KOPT-K1 (cell line): Measurements from ENCODE around the gene MYBPC3.

Experiments
- H3K27ac ChIP-seq: fragments of 200-600 bp; sonication (generic); 2 replicates; pipeline ENCODE4 v1.5.1; 2016; ENCODE audit warnings: antibody characterized with exemption, mild to moderate bottlenecking, low read depth, low read length; ENCODE audit not compliant: poor library complexity, severe bottlenecking
- H3K36me3 ChIP-seq: fragments of 200-600 bp; sonication (generic); 2 replicates; pipeline ENCODE4 v1.5.1; 2017; ENCODE audit warnings: antibody characterized with exemption, mild to moderate bottlenecking, low read length, moderate library complexity; ENCODE audit not compliant: insufficient read depth
- H3K9me3 ChIP-seq: fragments of 200-600 bp; sonication (generic); 2 replicates; pipeline ENCODE4 v1.5.1; 2017; ENCODE audit warnings: antibody characterized with exemption, low read length, mild to moderate bottlenecking; ENCODE audit not compliant: insufficient read depth, poor library complexity, severe bottlenecking

The MYBPC3 gene

GRCh38 chr11:47355283-47356128 is 3.0 kb upstream of the MYBPC3 start:
- Histone ChIP-seq H3K36me3 (no peaks in the 10 kb centered on the region), H3K27ac (no peak overlapping the region), H3K9me3 (peaks cover 9% of the 10 kb centered on the region)

- Histone ChIP-seq H3K27ac (no peak overlapping the region), H3K36me3 (no peaks in the 10 kb centered on the region), H3K9me3 (peaks cover 9% of the 10 kb centered on the region)
Measured at GRCh38 chr11:47354913-47355282, 2.4 kb upstream of the MYBPC3 start.

GRCh38 chr11:47353978-47354774 is 1.7 kb upstream of the MYBPC3 start:
- Histone ChIP-seq H3K36me3 (no peaks in the 10 kb centered on the region), H3K27ac (no peak overlapping the region), H3K9me3 (peaks cover 9% of the 10 kb centered on the region)

- no peaks in the 10 kb centered on the region for H3K36me3 ChIP-seq
- H3K9me3 ChIP-seq, result no peaks in the 10 kb centered on the region
- no peak overlapping the region for H3K27ac ChIP-seq
Measured at GRCh38 chr11:47351156-47352126, 1.1 kb downstream of the MYBPC3 start.

GRCh38 chr11:47350315-47350714 is 2.2 kb downstream of the MYBPC3 start:
- no peaks in the 10 kb centered on the region for H3K9me3 ChIP-seq
- no peak overlapping the region for H3K27ac ChIP-seq
- no peaks in the 10 kb centered on the region for H3K36me3 ChIP-seq

GRCh38 chr11:47349521-47350095 is 2.9 kb downstream of the MYBPC3 start:
- H3K36me3 ChIP-seq, result no peaks in the 10 kb centered on the region
- H3K27ac ChIP-seq, result no peak overlapping the region
- H3K9me3 ChIP-seq, result no peaks in the 10 kb centered on the region

- H3K36me3 ChIP-seq, result no peaks in the 10 kb centered on the region
- H3K9me3 ChIP-seq, result no peaks in the 10 kb centered on the region
- no peak overlapping the region for H3K27ac ChIP-seq
Measured at GRCh38 chr11:47348859-47349258, 3.6 kb downstream of the MYBPC3 start.

- H3K9me3 ChIP-seq, result no peaks in the 10 kb centered on the region
- H3K27ac ChIP-seq, result no peak overlapping the region
Measured at GRCh38 chr11:47348131-47348802, 4.2 kb downstream of the MYBPC3 start.

GRCh38 chr11:47347137-47347536 is 5.4 kb downstream of the MYBPC3 start:
- no peaks in the 10 kb centered on the region for H3K9me3 ChIP-seq
- no peaks in the 10 kb centered on the region for H3K36me3 ChIP-seq
- no peak overlapping the region for H3K27ac ChIP-seq

More at GRCh38 chr11:47348131-47348802, 4.2 kb downstream of the MYBPC3 start:
- H3K36me3 ChIP-seq, result no peaks in the 10 kb centered on the region

GRCh38 chr11:47345890-47346563 is 6.5 kb downstream of the MYBPC3 start:
- Histone ChIP-seq H3K27ac (no peak overlapping the region), H3K36me3 (no peaks in the 10 kb centered on the region), H3K9me3 (no peaks in the 10 kb centered on the region)

GRCh38 chr11:47342854-47343253 is 9.6 kb downstream of the MYBPC3 start:
- Histone ChIP-seq H3K9me3 (no peaks in the 10 kb centered on the region), H3K27ac (no peak overlapping the region), H3K36me3 (no peaks in the 10 kb centered on the region)

- H3K9me3 ChIP-seq, result no peaks in the 10 kb centered on the region
- H3K36me3 ChIP-seq, result no peaks in the 10 kb centered on the region
Measured at GRCh38 chr11:47342036-47342803, 10.3 kb downstream of the MYBPC3 start.

More at GRCh38 chr11:47342036-47342803, 10.3 kb downstream of the MYBPC3 start:
- no peak overlapping the region for H3K27ac ChIP-seq
